Measurements from ENCODE around the gene CBX4. TPM values are rescaled to one million over a fixed set of nuclear protein-coding genes. Genes with fewer than 3 reads are reported as not detected.
A peak's percentile ranks its signal among the peaks of the same experiment; 100 is the strongest.

Gene CBX4
- polyA plus RNA-seq, 1 of the 3 experiments (the other 2 are of a cell fraction), result 21.9 TPM

- ChIA-PET POLR2A (interaction anchor here (0.9 to 6.9 kb wide), 12 partner anchors 14 to 174 kb away, joined by 3 to 93 read pairs (median 5); partner anchors contain the start of genes CBX4 and CBX8), CTCF (interaction anchor here (0.6 to 14.7 kb wide), 44 partner anchors 8 to 608 kb away, joined by 3 to 274 read pairs (median 5); partner anchors contain the start of genes CBX2, CBX4, CBX8 and GAA)
- Histone ChIP-seq H3K27ac (ENCODE audit: low read depth in 2 of 2, low read length in 1 of 2) (peak overlapping the region in 1 of 2 experiments; percentile 90; a peak in 2 of 4 replicates), H3K9ac (no peak overlapping the region), H3K36me3 (replicated peaks in 1 of 2; ENCODE audit: control insufficient read depth in 1 of 2, insufficient read depth in 2 of 2, low read length in 1 of 2) (no peaks in the 10 kb centered on the region), H3K9me2 (no peaks in the 10 kb centered on the region), H3K4me3 (ENCODE audit: low read depth in 2 of 2, low read length in 1 of 2) (peak overlapping the region; percentile 50 to 51), H2AFZ (ENCODE audit: low read depth) (peak overlapping the region; percentile 72), H3F3A (replicated peaks; ENCODE audit: insufficient read depth) (peaks cover 19% of the 10 kb centered on the region), H3K27me3 (ENCODE audit: insufficient read depth) (peaks cover 34% of the 10 kb centered on the region), H3K9me3 (no peaks in the 10 kb centered on the region), H3K4me1 (ENCODE audit: control insufficient read depth in 1 of 2, insufficient read depth in 2 of 2, low read depth in 1 of 2, low read length in 1 of 2) (peaks cover 15 to 41% of the 10 kb centered on the region in 2 experiments), H3K4me2 (peak overlapping the region; percentile 100), H4K20me1 (ENCODE audit: insufficient read depth) (no peaks in the 10 kb centered on the region), H3K79me2 (ENCODE audit: insufficient read depth) (no peaks in the 10 kb centered on the region)
- WGBS (ENCODE audit: low lambda C conversion rate), result 2% methylated on average over 44 of the region's 66 CpGs
- peak; percentile 97 for DNase-seq
- TF ChIP-seq RFX5 (IDR thresholded peaks at IDR 0.05; ENCODE audit: low read length), result peak; percentile 14; the same call in 1 of the 2 replicates
- TF ChIP-seq JUND (IDR thresholded peaks at IDR 0.05), result no peak
- TF ChIP-seq EP300 (IDR thresholded peaks at IDR 0.05; ENCODE audit: borderline replicate concordance in 1 of 2, low read depth in 1 of 2, low read length in 1 of 2), result peak in 1 of 2 experiments; percentile 23; a peak in 1 of 4 replicates
- no peak for TF ChIP-seq USF1 (IDR thresholded peaks at IDR 0.05; ENCODE audit: borderline replicate concordance, low read depth)
- peak; percentile 58; the same call in 1 of the 2 replicates for TF ChIP-seq SIN3A (IDR thresholded peaks at IDR 0.05; ENCODE audit: borderline replicate concordance, low read depth, low read length)
- TF ChIP-seq NFIC (IDR thresholded peaks at IDR 0.05; ENCODE audit: borderline replicate concordance), result no peak
- TF ChIP-seq TCF12 (IDR thresholded peaks at IDR 0.05), result peak; percentile 57; the same call in 1 of the 2 replicates
- TF ChIP-seq FOSL2 (IDR thresholded peaks at IDR 0.05; ENCODE audit: borderline replicate concordance, low read depth), result no peak
- peak; percentile 88 for TF ChIP-seq MAX (IDR thresholded peaks at IDR 0.05; ENCODE audit: low read depth)
- TF ChIP-seq CTCF (IDR thresholded peaks at IDR 0.05), result peak; percentile 93
- TF ChIP-seq IRF3 (IDR thresholded peaks at IDR 0.05; ENCODE audit: low read depth, low read length), result no peak
- TF ChIP-seq MEF2A (IDR thresholded peaks at IDR 0.05; ENCODE audit: borderline replicate concordance, low read depth), result no peak
- TF ChIP-seq GATA2 (CRISPR knock-in tag; IDR thresholded peaks at IDR 0.05), result no peak
- TF ChIP-seq REST (IDR thresholded peaks at IDR 0.05; ENCODE audit: low read depth, low read length), result peak; percentile 53; the same call in 1 of the 2 replicates
- peak; percentile 95 for TF ChIP-seq CHD2 (IDR thresholded peaks at IDR 0.05; ENCODE audit: low read length, partially characterized antibody)
- no peak for TF ChIP-seq FOXJ3 (CRISPR knock-in tag; IDR thresholded peaks at IDR 0.05)
- peak; percentile 52 for TF ChIP-seq NRF1 (IDR thresholded peaks at IDR 0.05; ENCODE audit: low read depth, low read length)
- TF ChIP-seq RCOR1 (IDR thresholded peaks at IDR 0.05; ENCODE audit: low read length), result no peak
- TF ChIP-seq MXI1 (IDR thresholded peaks at IDR 0.05; ENCODE audit: low read depth, low read length), result peak; percentile 54
- peak; percentile 65 for TF ChIP-seq RAD21 (IDR thresholded peaks at IDR 0.05; ENCODE audit: low read length)
- no peak for TF ChIP-seq GABPA (IDR thresholded peaks at IDR 0.05; ENCODE audit: low read depth)
- TF ChIP-seq YY1 (IDR thresholded peaks at IDR 0.05; ENCODE audit: low read depth), result 0 out of 2 replicates have a peak, but pooled peaks have one; percentile 43
- TF ChIP-seq SMC3 (IDR thresholded peaks at IDR 0.05; ENCODE audit: low read depth, low read length), result peak; percentile 71
Observed at GRCh38 chr17:79811011-79811867, 28.0 kb downstream of the CBX4 start.

Data from SK-N-SH (cell line).